GM20431 (cell line): ENCODE results near the gene RTKN.
"Not testable (repeated sequence)": the region's sequence is repeated elsewhere in the genome, so short reads cannot be mapped to it uniquely, and the experiment has no call there.

ENCODE experiments used
- in situ Hi-C: fragments of 300-500 bp; cut with MseI, MboI; formaldehyde crosslinking; loops from one replicate; pipeline ENCODE4 v1.15.0; 2020; ENCODE audit warnings: low sequenced_read_pairs; ENCODE audit not compliant: unreplicated experiment

Gene RTKN, protein sequence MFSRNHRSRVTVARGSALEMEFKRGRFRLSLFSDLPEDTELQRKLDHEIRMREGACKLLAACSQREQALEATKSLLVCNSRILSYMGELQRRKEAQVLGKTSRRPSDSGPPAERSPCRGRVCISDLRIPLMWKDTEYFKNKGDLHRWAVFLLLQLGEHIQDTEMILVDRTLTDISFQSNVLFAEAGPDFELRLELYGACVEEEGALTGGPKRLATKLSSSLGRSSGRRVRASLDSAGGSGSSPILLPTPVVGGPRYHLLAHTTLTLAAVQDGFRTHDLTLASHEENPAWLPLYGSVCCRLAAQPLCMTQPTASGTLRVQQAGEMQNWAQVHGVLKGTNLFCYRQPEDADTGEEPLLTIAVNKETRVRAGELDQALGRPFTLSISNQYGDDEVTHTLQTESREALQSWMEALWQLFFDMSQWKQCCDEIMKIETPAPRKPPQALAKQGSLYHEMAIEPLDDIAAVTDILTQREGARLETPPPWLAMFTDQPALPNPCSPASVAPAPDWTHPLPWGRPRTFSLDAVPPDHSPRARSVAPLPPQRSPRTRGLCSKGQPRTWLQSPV

DNA sequence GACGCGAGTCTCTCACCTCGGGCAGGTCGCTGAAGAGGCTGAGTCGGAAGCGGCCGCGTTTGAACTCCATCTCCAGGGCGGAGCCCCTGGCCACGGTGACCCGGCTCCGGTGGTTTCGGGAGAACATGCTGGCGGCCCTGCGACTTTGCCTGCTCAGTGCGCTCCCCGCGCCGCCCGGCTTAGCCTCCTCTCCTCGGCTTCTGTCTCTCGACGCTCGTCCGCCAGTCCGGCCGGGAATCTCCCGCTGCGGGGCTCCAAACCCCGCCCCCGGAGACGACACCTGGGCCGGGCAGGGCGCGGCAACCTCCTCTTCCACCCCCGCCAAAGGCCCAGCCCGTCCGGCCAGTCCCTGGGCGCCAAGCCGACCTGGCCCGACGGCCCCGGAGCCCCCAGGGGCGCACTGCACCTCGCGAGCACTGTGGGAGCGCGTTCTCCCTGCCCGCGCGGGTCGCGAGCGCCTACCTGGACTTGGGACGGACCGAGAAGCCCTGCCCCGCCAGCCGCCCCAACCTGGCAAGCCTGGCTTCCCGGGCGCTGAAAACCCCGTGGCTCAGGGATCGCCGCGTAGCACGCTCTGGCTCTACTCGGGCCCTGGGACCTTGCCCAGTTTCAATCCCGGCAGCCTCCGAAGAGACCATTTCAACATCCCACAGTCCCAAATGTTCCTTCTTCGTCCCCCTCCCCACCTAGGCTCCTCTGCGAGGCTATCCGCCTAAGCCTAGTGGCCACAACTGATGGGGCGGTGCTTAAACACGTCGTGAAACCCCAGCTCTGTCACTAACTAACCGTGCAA, at the start of gene RTKN:
RTKN (minus strand) TSS at position 248 of the 793 bp plus-strand sequence; CDS start at position 127, 121 bp downstream.
- in situ Hi-C loops: no loop called here

DNA sequence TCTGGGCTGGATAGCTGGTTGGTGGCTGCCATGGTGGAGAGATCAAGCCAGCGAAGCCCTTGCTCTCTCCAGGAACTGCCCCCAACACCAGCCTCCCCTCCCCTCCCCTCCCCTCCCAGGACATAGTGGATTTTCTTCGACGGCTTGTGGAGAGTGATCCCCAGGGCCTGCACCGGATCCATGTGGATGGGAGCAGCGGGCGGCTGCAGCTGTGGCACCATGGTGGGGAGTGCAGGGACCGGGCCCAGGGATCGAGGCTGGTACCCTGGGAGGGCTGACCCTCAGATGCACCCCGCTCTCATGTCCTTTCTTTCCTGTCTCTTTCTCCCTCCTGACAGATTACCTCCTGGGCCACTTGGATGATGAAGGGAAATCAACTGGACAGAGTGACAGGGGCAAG, 48.2 kb upstream of the RTKN start:
- in situ Hi-C loops: loop anchor here (25.0 kb wide), 1 partner anchor 97 kb away; no protein-coding TSS in a partner anchor

DNA sequence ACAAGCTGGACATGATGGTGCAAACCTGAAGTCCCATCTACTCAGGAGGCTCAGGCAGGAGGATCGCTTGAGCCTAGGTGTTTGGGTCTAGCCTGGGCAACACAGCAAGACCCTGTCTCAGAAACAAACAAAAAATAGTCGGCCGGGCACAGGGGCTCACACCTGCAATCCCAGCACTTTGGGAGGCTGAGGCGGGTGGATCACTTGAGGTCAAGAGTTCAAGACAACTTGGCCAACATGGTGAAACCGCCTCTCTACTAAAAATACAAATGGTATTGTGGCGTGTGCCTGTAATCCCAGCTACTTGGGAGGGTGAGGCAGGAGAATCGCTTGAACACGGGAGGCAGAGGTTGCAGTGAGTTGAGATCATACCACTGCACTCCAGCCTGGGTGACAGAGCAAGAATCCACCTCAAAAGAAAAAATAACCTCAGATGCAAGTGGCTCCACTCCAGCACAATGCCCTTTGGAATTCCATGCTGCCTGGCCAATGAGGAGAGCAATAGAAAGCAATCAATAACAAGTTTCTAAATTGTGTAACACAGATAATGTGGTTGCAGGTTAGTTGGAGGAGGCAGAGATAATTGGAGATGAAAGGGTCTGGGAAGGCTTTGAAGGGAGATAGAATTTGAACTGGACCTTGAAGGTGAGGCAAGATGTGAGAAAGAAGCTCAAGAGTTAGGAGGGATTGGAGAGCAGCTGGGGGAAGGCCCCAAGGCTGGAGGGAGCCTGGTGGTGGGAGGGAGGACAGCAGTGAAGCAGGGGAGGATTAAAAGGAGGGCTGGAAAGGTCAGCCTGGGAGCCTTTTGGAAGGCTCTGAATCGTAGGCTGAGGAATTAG, 47.1 kb upstream of the RTKN start:
- in situ Hi-C loops: loop anchor here (25.0 kb wide), 1 partner anchor 98 kb away; no protein-coding TSS in a partner anchor

DNA sequence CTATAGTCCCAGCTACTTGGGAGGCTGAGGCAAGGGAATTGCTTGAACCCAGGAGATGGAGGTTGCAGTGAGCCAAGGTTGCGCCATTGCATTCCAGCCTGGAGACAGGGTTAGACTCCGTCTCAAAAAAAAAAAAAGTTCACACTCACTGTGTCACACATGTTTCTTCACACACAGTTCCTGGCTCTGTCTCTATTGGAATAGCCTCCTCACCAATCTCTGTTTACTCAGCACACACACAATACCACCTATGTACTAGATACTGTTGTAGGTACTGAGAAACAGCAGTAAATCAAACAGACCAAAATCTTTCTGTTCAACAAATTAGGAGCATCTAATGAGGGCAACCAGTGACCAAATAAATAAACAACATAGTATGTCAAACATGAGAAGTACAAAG, 44.4 kb upstream of the RTKN start:
- in situ Hi-C loops: loop anchor here (25.0 kb wide), 1 partner anchor 101 kb away; no protein-coding TSS in a partner anchor

DNA sequence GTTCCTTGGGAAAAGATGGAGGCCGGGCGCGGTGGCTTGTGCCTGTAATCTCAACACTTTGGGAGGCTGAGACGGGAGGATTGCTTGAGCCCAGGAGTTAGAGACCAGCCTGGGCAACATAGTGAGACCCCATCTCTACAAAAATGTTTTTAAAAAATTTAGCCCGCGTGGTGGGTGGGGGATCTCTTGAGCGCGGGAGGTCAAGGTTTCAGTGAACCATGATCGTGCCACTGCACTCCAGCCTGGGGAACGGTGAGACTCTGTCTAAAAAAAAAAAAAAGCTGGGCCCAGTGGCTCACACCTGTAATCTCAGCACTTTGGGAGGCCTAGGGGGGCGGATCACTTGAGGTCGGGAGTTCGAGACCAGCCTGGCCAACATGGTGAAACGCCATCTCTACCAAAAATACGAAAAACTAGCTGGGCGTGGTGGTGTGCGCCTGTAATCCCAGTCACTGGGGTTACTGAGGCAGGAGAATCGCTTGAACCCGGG, 42.0 kb upstream of the RTKN start:
- in situ Hi-C loops: loop anchor here (25.0 kb wide), 1 partner anchor 104 kb away; no protein-coding TSS in a partner anchor

DNA sequence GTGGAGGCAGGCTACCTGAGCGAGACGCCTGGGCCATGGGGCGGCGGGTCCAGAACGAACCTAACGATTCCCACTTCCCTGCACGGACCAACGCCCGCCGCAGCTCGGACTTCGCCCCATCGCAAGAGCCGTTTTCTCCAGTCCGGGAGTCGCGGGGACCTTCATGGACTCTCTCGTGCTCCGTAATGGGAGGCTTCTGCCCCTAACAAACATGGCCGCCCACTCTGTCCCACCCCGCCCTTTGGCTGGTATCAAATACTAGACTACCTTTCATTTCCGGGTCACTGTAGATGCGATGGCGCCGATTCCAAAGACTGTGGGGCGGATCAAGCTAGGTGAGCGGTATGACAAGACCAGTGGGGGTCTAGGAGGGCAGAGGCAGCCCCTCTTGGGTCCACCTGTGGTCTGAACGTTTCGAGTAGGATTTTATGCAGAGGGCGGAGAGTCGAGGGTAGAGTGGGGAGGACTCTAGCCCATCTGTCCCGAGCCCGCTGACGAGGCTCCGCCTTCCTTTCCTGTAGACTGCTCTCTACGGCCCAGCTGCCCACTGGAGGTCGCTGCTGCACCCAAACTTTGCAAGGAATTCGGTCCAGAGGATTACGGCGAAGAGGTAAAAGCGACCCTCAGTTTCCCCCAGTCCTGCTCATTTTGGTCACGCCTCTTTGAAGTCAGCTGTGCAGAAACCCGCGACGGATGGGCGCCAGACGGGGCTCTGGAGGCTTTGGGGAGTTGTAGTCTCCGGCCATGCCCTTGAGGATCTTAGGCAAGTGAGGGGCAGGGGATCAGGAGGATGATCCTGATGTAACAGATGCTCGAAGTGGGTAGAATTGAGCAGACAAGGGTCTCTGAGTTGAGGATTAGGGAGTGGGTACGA, 41.3 kb upstream of the RTKN start, which contains the start of the genes CCDC142 and TTC31:
CCDC142 (minus strand) TSS at position 198 of the 874 bp plus-strand sequence; CDS start at position 37, 161 bp downstream.
TTC31 (plus strand) TSS at position 281 of the 874 bp plus-strand sequence; CDS start at position 296, 15 bp downstream.
- in situ Hi-C loops: loop anchor here (25.0 kb wide), 1 partner anchor 104 kb away; no protein-coding TSS in a partner anchor

DNA sequence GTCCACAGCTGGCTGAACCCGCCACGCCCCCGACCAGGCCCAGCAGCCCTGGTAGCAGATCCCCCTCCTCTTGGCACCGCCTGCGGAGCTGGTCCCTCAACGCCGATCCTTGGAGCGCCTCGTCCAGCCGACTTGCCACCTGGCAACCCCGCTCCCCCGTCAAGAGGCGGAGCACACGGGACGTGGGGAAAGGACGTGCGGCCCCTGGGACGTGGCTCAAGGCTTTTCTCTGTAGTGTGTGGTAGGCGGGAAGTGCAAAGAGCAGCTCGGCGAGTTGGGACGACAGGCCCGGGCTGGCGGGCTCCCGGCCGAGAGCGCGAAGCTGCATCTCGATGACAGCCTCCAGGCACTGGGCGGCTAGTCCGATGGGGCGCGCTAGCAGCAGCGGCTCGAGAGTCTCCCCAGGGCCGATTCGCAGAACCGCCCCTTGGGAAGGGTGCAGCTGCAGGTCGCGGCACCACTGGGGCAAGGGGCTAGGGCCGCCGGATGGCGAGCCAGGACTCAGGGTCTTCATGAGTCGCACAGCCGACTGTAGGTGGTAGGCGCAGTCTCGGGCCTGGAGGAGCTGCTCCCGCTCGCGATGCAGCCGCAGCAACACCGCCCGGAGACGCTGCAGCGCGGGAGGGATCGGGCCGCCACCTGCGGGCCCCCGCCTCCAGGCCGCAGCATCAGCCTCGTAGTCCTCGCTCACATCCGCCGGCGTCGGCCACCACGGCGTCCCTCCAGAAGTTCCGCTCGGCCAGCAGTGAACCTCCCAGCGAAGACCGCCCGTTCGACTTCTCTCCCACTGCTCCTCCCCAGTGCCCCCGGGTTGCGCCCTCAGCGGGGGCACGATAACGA, 40.4 kb upstream of the RTKN start:
- in situ Hi-C loops: loop anchor here (25.0 kb wide), 1 partner anchor 105 kb away; no protein-coding TSS in a partner anchor

DNA sequence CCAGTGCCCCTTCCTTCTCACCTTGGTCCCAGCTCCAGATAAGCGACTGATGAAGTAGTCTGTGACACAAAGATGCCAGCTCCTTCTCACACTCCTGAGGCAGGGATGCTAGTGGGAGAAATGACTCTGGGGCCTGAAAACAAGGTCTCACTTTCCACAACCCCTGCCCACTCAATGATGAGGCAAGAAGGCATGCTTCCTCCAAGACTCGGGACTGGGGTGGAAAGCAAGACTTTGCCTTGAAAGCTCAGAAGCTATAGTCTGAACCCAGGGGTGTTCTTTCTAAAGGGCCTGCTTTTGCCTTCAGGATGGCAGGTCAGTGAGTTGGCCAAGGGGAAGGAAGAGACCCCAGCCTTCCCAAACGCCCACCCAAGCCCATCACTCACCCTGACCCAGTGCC, 39.7 kb upstream of the RTKN start:
- in situ Hi-C loops: loop anchor here (25.0 kb wide), 1 partner anchor 106 kb away; no protein-coding TSS in a partner anchor

DNA sequence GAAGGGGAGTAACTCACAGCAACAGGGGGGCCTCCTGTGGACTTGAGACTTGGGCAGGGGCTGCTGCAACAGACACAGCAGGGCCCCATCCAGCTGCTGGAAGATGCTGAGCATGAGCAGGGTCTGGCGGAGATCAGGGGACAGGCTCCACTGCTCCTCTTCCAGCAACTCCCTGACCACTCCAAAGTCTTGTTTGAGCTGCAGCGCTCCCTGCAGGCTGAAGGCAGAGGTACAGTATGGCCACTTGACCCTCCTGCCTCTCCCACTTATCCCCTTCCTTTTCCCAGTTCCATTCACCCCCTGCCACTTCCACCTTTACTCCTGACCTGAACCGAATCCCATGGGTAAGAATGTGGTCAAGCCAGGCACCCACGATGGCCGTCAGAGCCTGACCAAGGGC, 33.2 kb upstream of the RTKN start:
- in situ Hi-C loops: loop anchor here (25.0 kb wide), 1 partner anchor 112 kb away; no protein-coding TSS in a partner anchor

DNA sequence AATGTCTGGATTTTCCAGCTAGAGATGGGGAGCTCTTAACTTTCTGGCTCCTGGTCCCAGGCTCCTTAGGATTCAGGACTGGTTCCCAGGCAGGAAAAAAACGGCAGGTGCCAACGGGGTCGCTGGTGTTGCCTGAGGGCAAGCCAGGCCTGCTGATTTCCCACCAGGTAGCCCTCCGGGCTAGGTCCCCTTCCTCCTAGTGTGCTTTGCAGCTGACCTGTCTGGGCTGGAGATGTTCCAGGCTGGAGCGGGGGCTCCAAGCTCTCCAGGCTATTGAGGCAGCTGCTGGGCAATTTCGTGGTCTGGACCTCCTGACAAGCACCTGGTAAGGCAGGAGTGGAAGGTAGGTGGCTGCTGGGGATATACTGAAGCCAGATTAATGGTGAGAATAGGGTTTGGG, 32.7 kb upstream of the RTKN start:
- in situ Hi-C loops: no loop called here

DNA sequence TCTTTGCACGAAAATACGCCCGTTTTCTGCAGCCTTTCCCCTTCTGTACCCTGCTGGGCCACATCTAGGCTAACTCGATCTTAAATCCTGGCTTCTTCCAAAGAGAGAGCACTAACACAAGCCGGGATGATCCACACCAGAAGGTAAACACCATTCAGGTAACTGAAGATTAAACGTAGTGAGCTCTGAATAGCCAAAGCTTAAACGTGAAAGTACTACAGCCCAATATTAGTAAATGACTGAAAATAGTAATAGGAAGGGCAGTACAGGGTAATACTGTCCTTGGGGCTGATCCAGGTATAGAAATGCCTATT, 31.2 kb upstream of the RTKN start:
- in situ Hi-C loops: no loop called here

DNA sequence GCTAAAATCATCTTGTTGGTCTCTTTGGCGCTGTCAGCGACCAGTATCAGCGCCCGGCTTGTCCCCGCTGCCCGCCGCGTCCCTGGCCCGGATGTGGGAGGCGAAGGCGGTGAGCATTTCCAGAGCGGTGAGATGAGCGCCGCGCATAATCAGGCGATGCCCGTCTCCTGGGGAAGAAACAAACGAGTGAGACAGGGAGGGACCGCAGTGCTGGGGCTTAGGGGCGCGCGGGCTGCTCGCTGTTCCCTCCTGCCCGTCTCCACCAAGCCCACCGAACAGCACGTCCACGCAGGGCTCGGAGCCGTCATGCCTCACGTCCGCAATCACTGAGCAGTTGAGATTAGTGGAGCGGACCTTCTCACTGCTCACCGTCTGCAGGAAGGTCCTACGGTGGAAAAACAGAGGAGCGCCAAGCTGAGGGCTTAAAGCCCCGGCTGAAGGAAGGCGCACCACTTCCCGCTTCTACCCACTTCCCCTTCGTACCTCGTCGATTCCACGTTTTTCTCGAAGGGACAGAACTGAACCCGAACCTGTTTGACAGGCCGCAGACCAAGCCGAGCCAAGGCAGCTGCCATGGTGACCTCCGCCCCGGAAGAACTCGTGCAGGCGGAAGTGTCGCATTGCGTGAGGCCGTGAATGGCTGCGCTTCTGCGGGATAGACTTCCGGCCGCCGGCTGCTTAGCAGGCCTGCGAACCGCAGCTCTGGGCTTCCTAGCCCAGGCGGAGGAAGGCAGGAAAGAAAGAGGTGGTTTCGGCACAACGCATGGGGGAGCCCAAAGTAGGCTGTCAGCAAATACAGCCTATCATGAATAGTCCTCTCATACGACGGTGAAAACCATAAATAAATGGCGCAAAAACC, 30.6 kb upstream of the RTKN start, which contains the start of gene MRPL53:
MRPL53 (minus strand) TSS at position 595 of the 859 bp plus-strand sequence; CDS start at position 575, 20 bp downstream.
- in situ Hi-C loops: no loop called here

DNA sequence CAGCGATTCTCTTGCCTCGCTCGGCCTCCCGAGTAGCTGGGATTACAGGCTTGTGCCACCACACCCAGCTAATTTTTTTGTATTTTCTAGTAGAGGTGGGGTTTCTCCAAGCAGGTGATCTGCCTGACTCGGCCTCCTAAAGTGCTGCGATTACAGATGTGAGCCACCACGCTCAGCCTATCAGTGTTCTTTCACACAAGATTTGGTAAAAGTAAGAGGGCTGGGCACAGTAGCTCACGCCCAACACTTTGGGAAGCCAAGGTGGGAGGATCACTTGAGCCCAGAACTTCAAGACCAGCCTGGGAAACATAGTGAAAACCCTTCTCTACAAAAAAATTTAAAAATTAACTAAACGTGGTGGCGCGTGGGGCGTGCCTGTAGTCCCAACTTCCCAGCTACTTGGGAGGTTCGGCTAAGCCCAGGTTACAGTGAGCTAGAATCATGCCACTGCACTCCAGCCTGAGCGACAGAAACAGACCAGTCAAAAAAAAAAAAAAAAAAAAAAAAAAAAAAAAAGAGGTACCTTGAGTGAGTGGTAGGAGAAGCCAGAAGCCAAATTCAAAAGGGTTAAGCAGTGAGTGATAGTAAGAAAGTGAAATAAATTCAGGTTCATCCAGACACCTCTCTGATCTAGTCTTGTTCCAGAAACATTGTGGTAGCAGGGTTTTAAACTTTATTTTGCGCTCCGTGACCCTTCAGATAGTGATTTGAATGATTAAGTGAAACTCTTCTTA, 29.8 kb upstream of the RTKN start:
- in situ Hi-C loops: no loop called here

DNA sequence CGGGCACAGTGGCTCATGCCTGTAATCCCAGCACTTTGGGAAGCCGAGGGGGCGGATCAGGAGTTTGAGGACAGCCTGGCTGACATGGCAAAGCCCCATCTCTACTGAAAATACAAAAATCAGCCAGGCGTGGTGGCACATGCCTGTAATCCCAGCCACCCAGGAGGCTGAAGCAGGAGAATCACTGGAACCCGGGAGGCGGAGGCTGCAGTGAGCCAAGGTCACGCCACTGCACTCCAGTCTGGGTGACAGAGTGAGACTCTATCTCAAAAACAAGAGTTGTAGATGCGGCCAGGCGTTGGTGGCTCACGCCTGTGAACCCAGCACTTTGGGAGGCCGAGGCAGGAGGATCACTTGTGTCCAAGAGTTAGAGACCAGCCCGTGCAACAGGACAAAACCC, 29.0 kb upstream of the RTKN start:
- in situ Hi-C loops: not testable (repeated sequence)

DNA sequence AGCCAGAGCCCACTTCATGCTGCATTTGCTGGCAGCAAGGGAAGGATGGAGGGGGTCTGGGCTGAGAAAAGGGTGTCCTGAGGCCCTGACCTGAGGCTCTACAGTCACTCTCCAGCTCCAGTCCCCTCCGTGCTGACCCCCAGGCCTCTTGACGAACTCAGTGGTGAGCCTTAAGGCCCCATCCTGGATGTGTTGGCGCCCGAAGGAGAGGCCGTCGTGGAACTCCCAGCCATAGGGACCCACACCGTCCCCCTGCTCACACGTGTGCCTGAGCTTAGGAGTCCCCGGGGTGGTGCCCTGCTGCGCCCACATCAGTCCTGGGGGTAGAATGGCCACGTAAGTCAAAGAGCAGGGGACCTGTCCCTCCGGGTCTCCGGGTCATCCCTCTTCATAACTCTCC, 22.7 kb upstream of the RTKN start:
- in situ Hi-C loops: no loop called here

DNA sequence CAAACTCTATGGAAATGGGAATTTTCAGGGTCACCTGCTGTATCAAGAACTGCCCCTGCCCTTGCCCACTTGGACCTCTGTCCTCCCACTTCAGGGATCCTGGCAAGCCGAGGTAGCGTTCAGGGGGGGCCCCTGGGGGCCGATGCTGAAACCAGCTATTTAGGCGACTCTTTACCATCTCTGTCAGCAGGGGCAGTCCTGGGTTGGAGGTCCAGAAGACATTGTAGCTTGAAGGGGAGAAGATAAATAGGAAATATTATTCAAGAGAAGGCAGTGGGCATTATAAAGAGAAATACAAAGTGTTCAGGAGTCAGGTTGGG, 21.0 kb upstream of the RTKN start:
- in situ Hi-C loops: no loop called here
